ENCODE measurements around the gene RUNX1.

The RUNX1 gene

GRCh38 chr21:34999397-34999941 lies 49.6 kb downstream of the RUNX1 start:
- Histone ChIP-seq H2AFZ (ENCODE audit: low read depth, low read length) (no peak overlapping the region), H3K4me2 (ENCODE audit: low read length) (no peak overlapping the region), H3K4me1 (ENCODE audit: low read length) (no peaks in the 10 kb centered on the region), H3K9me3 (ENCODE audit: insufficient read depth, low read length) (no peaks in the 10 kb centered on the region), H4K20me1 (ENCODE audit: insufficient read depth, low read length) (peaks cover 59% of the 10 kb centered on the region), H3K4me3 (ENCODE audit: low read length) (no peak overlapping the region), H3K9ac (ENCODE audit: low read length) (no peak overlapping the region), H3K36me3 (replicated peaks; ENCODE audit: low read depth, low read length) (no peaks in the 10 kb centered on the region), H3K27ac (ENCODE audit: low read length) (no peak overlapping the region), H3K79me2 (ENCODE audit: low read length) (peaks cover 9% of the 10 kb centered on the region), H3K27me3 (ENCODE audit: low read depth, low read length) (no peaks in the 10 kb centered on the region)
- TF ChIP-seq EZH2phosphoT487 (IDR thresholded peaks at IDR 0.05; ENCODE audit: low read depth), result no peak
- no peak for TF ChIP-seq CTCF (IDR thresholded peaks at IDR 0.05; ENCODE audit: low read depth, low read length)

- Histone ChIP-seq H3K4me2 (ENCODE audit: low read length) (no peak overlapping the region), H3K9ac (ENCODE audit: low read length) (no peak overlapping the region), H4K20me1 (ENCODE audit: insufficient read depth, low read length) (peaks cover 63% of the 10 kb centered on the region), H3K9me3 (ENCODE audit: insufficient read depth, low read length) (no peaks in the 10 kb centered on the region), H3K27me3 (ENCODE audit: low read depth, low read length) (no peaks in the 10 kb centered on the region), H3K79me2 (ENCODE audit: low read length) (peaks cover 5% of the 10 kb centered on the region; the same call in 1 of the 2 replicates), H3K4me3 (ENCODE audit: low read length) (no peak overlapping the region), H3K4me1 (ENCODE audit: low read length) (peaks cover 7% of the 10 kb centered on the region; the same call in 1 of the 2 replicates), H3K36me3 (replicated peaks; ENCODE audit: low read depth, low read length) (no peaks in the 10 kb centered on the region), H3K27ac (ENCODE audit: low read length) (no peak overlapping the region), H2AFZ (ENCODE audit: low read depth, low read length) (no peak overlapping the region)
- TF ChIP-seq EZH2phosphoT487 (IDR thresholded peaks at IDR 0.05; ENCODE audit: low read depth), result no peak
- TF ChIP-seq CTCF (IDR thresholded peaks at IDR 0.05; ENCODE audit: low read depth, low read length), result no peak
These were observed 50.9 kb downstream of the RUNX1 start for GRCh38 chr21:34998176-34998575.

- Histone ChIP-seq H3K9me3 (ENCODE audit: insufficient read depth, low read length) (no peaks in the 10 kb centered on the region), H3K9ac (ENCODE audit: low read length) (no peak overlapping the region), H3K4me1 (ENCODE audit: low read length) (peaks cover 8% of the 10 kb centered on the region; the same call in 1 of the 2 replicates), H2AFZ (ENCODE audit: low read depth, low read length) (no peak overlapping the region), H3K27ac (ENCODE audit: low read length) (no peak overlapping the region), H3K4me3 (ENCODE audit: low read length) (no peak overlapping the region), H4K20me1 (ENCODE audit: insufficient read depth, low read length) (peaks cover 64% of the 10 kb centered on the region), H3K79me2 (ENCODE audit: low read length) (no peaks in the 10 kb centered on the region), H3K27me3 (ENCODE audit: low read depth, low read length) (no peaks in the 10 kb centered on the region), H3K4me2 (ENCODE audit: low read length) (no peak overlapping the region), H3K36me3 (replicated peaks; ENCODE audit: low read depth, low read length) (no peaks in the 10 kb centered on the region)
- no peak for TF ChIP-seq EZH2phosphoT487 (IDR thresholded peaks at IDR 0.05; ENCODE audit: low read depth)
- no peak for TF ChIP-seq CTCF (IDR thresholded peaks at IDR 0.05; ENCODE audit: low read depth, low read length)
These were observed 51.8 kb downstream of the RUNX1 start for GRCh38 chr21:34997294-34997693.

- Histone ChIP-seq H2AFZ (ENCODE audit: low read depth, low read length) (no peak overlapping the region), H3K4me3 (ENCODE audit: low read length) (no peak overlapping the region), H3K27me3 (ENCODE audit: low read depth, low read length) (no peaks in the 10 kb centered on the region), H3K79me2 (ENCODE audit: low read length) (no peaks in the 10 kb centered on the region; the same call in 1 of the 2 replicates), H3K9ac (ENCODE audit: low read length) (no peak overlapping the region), H3K9me3 (ENCODE audit: insufficient read depth, low read length) (no peaks in the 10 kb centered on the region), H3K4me2 (ENCODE audit: low read length) (no peak overlapping the region), H4K20me1 (ENCODE audit: insufficient read depth, low read length) (peaks cover 62% of the 10 kb centered on the region), H3K36me3 (replicated peaks; ENCODE audit: low read depth, low read length) (no peaks in the 10 kb centered on the region), H3K27ac (ENCODE audit: low read length) (no peak overlapping the region), H3K4me1 (ENCODE audit: low read length) (peaks cover 8% of the 10 kb centered on the region; the same call in 1 of the 2 replicates)
- TF ChIP-seq EZH2phosphoT487 (IDR thresholded peaks at IDR 0.05; ENCODE audit: low read depth) (no peak), CTCF (IDR thresholded peaks at IDR 0.05; ENCODE audit: low read depth, low read length) (no peak)
These were observed 52.6 kb downstream of the RUNX1 start for GRCh38 chr21:34996304-34997101.
